Fibroblast of the conjunctiva (primary cell): ENCODE results near the gene FCRL5.

Experiments used
- DNase-seq: peaks from one replicate; pipeline ENCODE4 v3.0.0-alpha.2; 2010; ENCODE audit warnings: low read depth

FCRL5 gene

GRCh38 chr1:157523774-157524493, 28.4 kb downstream of the FCRL5 start:
- DNase-seq: no peak

- no peak for DNase-seq
These were observed 31.3 kb downstream of the FCRL5 start for GRCh38 chr1:157521056-157521455.

GRCh38 chr1:157520386-157520935, 31.9 kb downstream of the FCRL5 start:
- DNase-seq: no peak

- DNase-seq: no peak
These were observed 32.9 kb downstream of the FCRL5 start for GRCh38 chr1:157519451-157519850.

- no peak for DNase-seq
These were observed 35.3 kb downstream of the FCRL5 start for GRCh38 chr1:157517016-157517415.

- DNase-seq: no peak
These were observed 36.6 kb downstream of the FCRL5 start for GRCh38 chr1:157515709-157516108.

- DNase-seq: no peak
These were observed 37.2 kb downstream of the FCRL5 start for GRCh38 chr1:157515141-157515540.

GRCh38 chr1:157512036-157512969, 40.0 kb downstream of the FCRL5 start:
- no peak for DNase-seq

- DNase-seq: no peak
These were observed 42.6 kb downstream of the FCRL5 start for GRCh38 chr1:157509546-157510232.

GRCh38 chr1:157505481-157506272, 46.6 kb downstream of the FCRL5 start:
- DNase-seq: peak; percentile 20

GRCh38 chr1:157504646-157505045, 47.7 kb downstream of the FCRL5 start:
- no peak for DNase-seq

- no peak for DNase-seq
These were observed 52.8 kb downstream of the FCRL5 start for GRCh38 chr1:157499521-157499920.

GRCh38 chr1:157498736-157499090, 53.6 kb downstream of the FCRL5 start:
- no peak for DNase-seq

GRCh38 chr1:157497987-157498735, 54.2 kb downstream of the FCRL5 start:
- no peak for DNase-seq

GRCh38 chr1:157497284-157497683, 55.0 kb downstream of the FCRL5 start:
- no peak for DNase-seq

GRCh38 chr1:157496121-157496526, 56.2 kb downstream of the FCRL5 start:
- peak; percentile 12 for DNase-seq

- no peak for DNase-seq
These were observed 57.0 kb downstream of the FCRL5 start for GRCh38 chr1:157495285-157495684.

GRCh38 chr1:157494093-157494492, 58.2 kb downstream of the FCRL5 start:
- DNase-seq: no peak

GRCh38 chr1:157490467-157491165, 61.7 kb downstream of the FCRL5 start:
- peak; percentile 23 for DNase-seq

GRCh38 chr1:157488156-157488555, 64.2 kb downstream of the FCRL5 start:
- DNase-seq: no peak
